Body of pancreas (tissue), 4 donors: ENCODE data around the gene RPS14. TPM values are rescaled to one million over a fixed set of nuclear protein-coding genes. Genes with fewer than 3 reads are reported as not detected.
"Not testable (repeated sequence)": the region's sequence is repeated elsewhere in the genome, so short reads cannot be mapped to it uniquely, and the experiment has no call there.

ENCODE experiments used
- ATAC-seq: fragments of 150-250 bp; one replicate; pipeline ENCODE4 v1.9.1; 2016
- DNase-seq, 4 donors: peaks; one replicate each; pipeline ENCODE4 v3.0.0-alpha.2; 2019
- H3K27ac ChIP-seq, 4 donors: fragments of 200-600 bp; sonication (generic); 1 replicate in 3 of 4; 2 replicates in 1 of 4; pipeline versions ENCODE4 v1.5.1 to v1.6.1; 2016 to 2019; ENCODE audit warnings: mild to moderate bottlenecking in 1 of 4, mixed read lengths in 1 of 4, moderate library complexity in 1 of 4
- H3K27me3 ChIP-seq, 2 donors: fragments of 200-600 bp; sonication (generic); one replicate each; pipeline ENCODE4 v1.6.0; 2016; ENCODE audit warnings: mild to moderate bottlenecking in 1 of 2
- H3K36me3 ChIP-seq, 2 donors: fragments of 200-600 bp; sonication (generic); replicated peaks in 1 of 2; 2 replicates each; pipeline ENCODE4 v1.5.1; 2016; ENCODE audit warnings: low read depth in 2 of 2; ENCODE audit not compliant: insufficient read depth in 1 of 2
- H3K4me1 ChIP-seq: fragments of 200-600 bp; sonication (generic); one replicate; pipeline ENCODE4 v1.6.0; 2016
- H3K4me3 ChIP-seq, 2 donors: fragments of 200-600 bp; sonication (generic); 1 replicate in 1 of 2; 2 replicates in 1 of 2; pipeline ENCODE4 v1.5.1; 2016 to 2019
- H3K9me3 ChIP-seq, 3 donors: fragments of 200-600 bp; sonication (generic); 1 replicate in 2 of 3; 2 replicates in 1 of 3; pipeline ENCODE4 v1.5.1; 2016
- CTCF ChIP-seq, 7 experiments: fragments of 450-650 bp in 4 of 7; fragments of 200-600 bp in 3 of 7; sonication (generic) in 3 of 7; IDR thresholded peaks; one replicate each; pipeline ENCODE4 v1.5.1; 2016 to 2019; ENCODE audit warnings: antibody characterized with exemption in 7 of 7
- POLR2A ChIP-seq, 3 donors: fragments of 450-650 bp; IDR thresholded peaks; one replicate each; pipeline ENCODE4 v1.6.1; 2016; ENCODE audit warnings: antibody characterized with exemption in 3 of 3, mild to moderate bottlenecking in 2 of 3
- WGBS, 2 donors: methylation state at CpG; one replicate each; pipeline ENCODE4 v1.1.5; 2017; 5-methylcytosine and 5-hydroxymethylcytosine counted together
- intact Hi-C: fragments of 100-400 bp; cut with DNase I; formaldehyde crosslinking; loops from one replicate; pipeline ENCODE4 v1.15.1; 2023
- total RNA-seq, 2 donors: library from RNA; depleted of rRNA; stranded (reverse); fragments of >200 nt; gene quantifications; one replicate each; pipeline ENCODE4 v1.1.0, GENCODE V29; 2016

RPS14 gene
- total RNA-seq, 2 donors from 2014 or later: 1,348 to 2,916 TPM

- no peak for ATAC-seq
- TF ChIP-seq POLR2A (IDR thresholded peaks at IDR 0.05): no peak
- no peak for TF ChIP-seq CTCF (IDR thresholded peaks at IDR 0.05)
- intact Hi-C loops: no loop called here
Measured at GRCh38 chr5:150481972-150482406, 32.5 kb upstream of the RPS14 start.

DNA sequence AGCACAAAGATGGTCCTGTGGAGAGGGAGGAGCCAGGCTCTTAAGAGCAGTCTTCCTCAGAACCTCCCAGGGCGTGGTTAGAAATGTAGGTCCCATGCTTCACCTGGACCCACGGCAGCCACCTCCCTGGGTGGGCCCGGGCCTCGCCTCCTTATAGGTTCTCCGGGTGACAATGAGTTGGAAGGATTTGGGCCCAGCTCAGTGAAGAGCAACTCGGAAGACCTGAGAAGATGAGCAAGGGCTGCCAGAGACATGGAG, 32.1 kb upstream of the RPS14 start:
- intact Hi-C loops: no loop called here
- 92 to 100% methylated on average over 1 to 6 of the region's 6 CpGs for WGBS, 2 donors
- no peaks in the 10 kb centered on the region for H3K27me3 ChIP-seq
- no peak for ATAC-seq
- peaks cover 16% of the 10 kb centered on the region for H3K4me1 ChIP-seq
- H3K4me3 ChIP-seq: no peak overlapping the region
- H3K9me3 ChIP-seq: no peaks in the 10 kb centered on the region
- H3K27ac ChIP-seq: no peak overlapping the region
- no peaks in the 10 kb centered on the region for H3K36me3 ChIP-seq
- DNase-seq: no peak
- no peak for TF ChIP-seq CTCF (IDR thresholded peaks at IDR 0.05)
- no peak for TF ChIP-seq POLR2A (IDR thresholded peaks at IDR 0.05)

More at GRCh38 chr5:150481972-150482406, 32.5 kb upstream of the RPS14 start:
- Histone ChIP-seq H3K9me3 (no peaks in the 10 kb centered on the region), H3K36me3 (no peaks in the 10 kb centered on the region), H3K27me3 (no peaks in the 10 kb centered on the region), H3K4me3 (no peak overlapping the region), H3K4me1 (peaks cover 19% of the 10 kb centered on the region), H3K27ac (no peak overlapping the region)
- DNase-seq: peak in 1 of 4 donors; percentile 54
- 22 to 32% methylated on average over 6 of the region's 6 CpGs for WGBS, 2 donors

GRCh38 chr5:150479416-150479815, 29.9 kb upstream of the RPS14 start:
- H3K36me3 ChIP-seq: no peaks in the 10 kb centered on the region
- TF ChIP-seq CTCF (IDR thresholded peaks at IDR 0.05) (no peak), POLR2A (IDR thresholded peaks at IDR 0.05) (no peak)
- 62 to 76% methylated on average over 2 of the region's 2 CpGs for WGBS, 2 donors
- no peaks in the 10 kb centered on the region for H3K27me3 ChIP-seq
- H3K27ac ChIP-seq: no peak overlapping the region
- H3K4me3 ChIP-seq: no peak overlapping the region
- ATAC-seq (no peak), DNase-seq (no peak)
- peaks cover 9% of the 10 kb centered on the region for H3K4me1 ChIP-seq
- intact Hi-C loops: no loop called here
- no peaks in the 10 kb centered on the region for H3K9me3 ChIP-seq

DNA sequence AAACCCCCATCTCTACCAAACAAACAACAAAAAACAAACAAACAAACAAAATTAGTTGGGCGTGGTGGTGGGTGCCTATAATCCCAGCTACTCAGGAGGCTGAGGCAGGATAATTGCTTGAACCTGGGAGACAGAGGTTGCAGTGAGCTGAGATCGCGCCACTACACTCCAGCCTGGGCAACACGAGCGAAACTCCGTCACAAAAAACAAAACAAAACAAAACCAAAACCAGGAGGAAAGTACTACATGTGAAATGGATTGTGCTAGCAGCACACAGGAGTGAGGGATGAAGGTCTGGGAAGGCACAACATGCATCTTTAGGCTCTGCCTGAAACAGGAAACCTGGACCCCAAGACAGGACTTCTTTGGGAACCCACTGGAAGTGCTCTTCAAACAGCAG, 27.0 kb upstream of the RPS14 start:
- H3K27me3 ChIP-seq, H3K4me1 ChIP-seq, H3K27ac ChIP-seq, DNase-seq, intact Hi-C loops, ATAC-seq, H3K4me3 ChIP-seq, H3K36me3 ChIP-seq, H3K9me3 ChIP-seq: not testable (repeated sequence)
- WGBS, 2 donors: 86% methylated on average over 6 of the region's 6 CpGs

GRCh38 chr5:150473673-150474358, 24.3 kb upstream of the RPS14 start:
- Histone ChIP-seq H3K36me3 (no peaks in the 10 kb centered on the region), H3K27ac (no peak overlapping the region), H3K9me3 (no peaks in the 10 kb centered on the region), H3K4me1 (no peaks in the 10 kb centered on the region), H3K27me3 (no peaks in the 10 kb centered on the region), H3K4me3 (no peak overlapping the region)
- no peak for DNase-seq
- TF ChIP-seq POLR2A (IDR thresholded peaks at IDR 0.05): no peak
- ATAC-seq: no peak
- intact Hi-C loops: no loop called here
- WGBS, 2 donors: 85 to 86% methylated on average over 12 of the region's 12 CpGs
